Muscle of leg (tissue), 11 donors: ENCODE results near the gene WWC2. TPM values are rescaled to one million over a fixed set of nuclear protein-coding genes. Genes with fewer than 3 reads are reported as not detected.

Source experiments
- DNase-seq: peaks from one replicate; pipeline ENCODE4 v3.0.0; 2013
- H3K27ac ChIP-seq: one replicate; pipeline ENCODE4 v1.5.1; 2013; ENCODE audit warnings: mild to moderate bottlenecking, low read length, control low read depth
- H3K27me3 ChIP-seq: one replicate; pipeline ENCODE4 v1.6.1; 2013; ENCODE audit warnings: low read length; ENCODE audit not compliant: control insufficient read depth, insufficient read depth
- H3K36me3 ChIP-seq: one replicate; pipeline ENCODE4 v1.6.1; 2013; ENCODE audit warnings: low read length; ENCODE audit not compliant: control insufficient read depth, insufficient read depth
- H3K4me1 ChIP-seq: one replicate; pipeline ENCODE4 v1.6.1; 2013; ENCODE audit warnings: low read length; ENCODE audit not compliant: control insufficient read depth, insufficient read depth
- H3K4me3 ChIP-seq: one replicate; pipeline ENCODE4 v1.5.1; 2013; ENCODE audit warnings: low read length, control low read depth
- H3K9me3 ChIP-seq: replicated peaks from 2 replicates; pipeline ENCODE4 v1.6.1; 2013; ENCODE audit warnings: low read depth, low read length; ENCODE audit not compliant: control insufficient read depth
- WGBS: methylation state at CpG from one replicate; pipeline ENCODE4 v1.1.5; 2013; ENCODE audit warnings: missing lambda C conversion rate; ENCODE audit not compliant: insufficient coverage; 5-methylcytosine and 5-hydroxymethylcytosine counted together
- polyA plus RNA-seq, 8 donors: library from polyadenylated mRNA; unstranded; fragments of 120-200 nt; gene quantifications; one replicate each; pipeline versions ENCODE4 v1.2.1 to v1.2.3, GENCODE V29; 2013; ENCODE audit warnings: inconsistent platforms in 1 of 8, low replicate concordance in 1 of 8; ENCODE audit not compliant: insufficient read length in 8 of 8, insufficient read depth in 1 of 8
- total RNA-seq: library from RNA; stranded (reverse); fragments of 120-200 nt; gene quantifications from one replicate; pipeline ENCODE4 v1.2.4, GENCODE V29; 2013

The WWC2 gene
- total and polyA plus RNA-seq, 9 donors: 12.9 to 25.4 (median 18.9) TPM

DNA sequence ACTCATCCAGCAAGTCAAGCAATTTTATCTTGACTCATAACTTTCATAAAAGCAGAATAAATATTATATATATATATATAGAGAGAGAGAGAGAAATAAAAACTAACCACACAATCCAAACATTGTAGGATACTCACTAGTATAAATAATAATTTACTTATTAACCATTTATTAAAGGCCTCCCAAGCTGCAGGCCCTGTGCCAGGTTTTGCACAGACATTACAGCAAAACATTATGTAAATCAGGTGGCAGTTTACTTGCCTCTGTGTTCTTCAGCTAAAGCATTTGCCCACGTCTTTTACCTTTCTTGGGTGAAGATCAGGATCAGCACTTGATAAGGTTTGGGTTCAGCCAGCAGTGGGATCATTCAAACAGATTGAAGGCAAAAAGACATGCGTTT is 145.4 kb downstream of the WWC2 start:
- H3K4me3 ChIP-seq: no peak overlapping the region
- no peaks in the 10 kb centered on the region for H3K9me3 ChIP-seq
- H3K27ac ChIP-seq: no peak overlapping the region
- H3K4me1 ChIP-seq: peaks cover 6% of the 10 kb centered on the region
- H3K36me3 ChIP-seq: peaks cover 19% of the 10 kb centered on the region
- WGBS: 85% methylated on average over 2 of the region's 2 CpGs
- no peak for DNase-seq
- no peaks in the 10 kb centered on the region for H3K27me3 ChIP-seq

GRCh38 chr4:183248201-183248600 is 149.1 kb downstream of the WWC2 start:
- Histone ChIP-seq H3K4me3 (no peak overlapping the region), H3K9me3 (no peaks in the 10 kb centered on the region), H3K36me3 (peaks cover 11% of the 10 kb centered on the region), H3K27me3 (no peaks in the 10 kb centered on the region), H3K4me1 (no peaks in the 10 kb centered on the region), H3K27ac (no peak overlapping the region)
- no CpG with 5 or more reads among the region's 2 CpGs for WGBS
- no peak for DNase-seq

DNA sequence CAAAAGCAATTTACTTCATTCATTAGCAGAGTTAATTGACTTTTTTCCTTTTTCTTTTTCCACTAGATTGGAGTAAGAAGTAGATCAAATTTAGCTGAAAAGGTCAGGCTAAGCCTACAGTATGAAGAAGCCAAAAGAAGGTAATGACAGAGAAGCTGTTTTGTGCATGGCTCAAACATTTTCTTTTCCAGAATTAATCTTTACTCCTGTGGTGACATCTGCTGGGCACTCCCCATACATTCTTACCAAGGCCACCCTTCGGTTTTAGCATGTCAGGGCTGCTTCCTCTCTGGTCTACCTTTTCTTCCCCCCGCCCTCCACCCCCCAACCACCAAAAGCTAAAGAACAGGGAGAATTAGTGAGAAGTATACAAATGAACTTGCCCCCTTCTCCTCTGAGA is 150.8 kb downstream of the WWC2 start:
- H3K27ac ChIP-seq: no peak overlapping the region
- H3K27me3 ChIP-seq: no peaks in the 10 kb centered on the region
- no peaks in the 10 kb centered on the region for H3K9me3 ChIP-seq
- H3K4me3 ChIP-seq: no peak overlapping the region
- H3K4me1 ChIP-seq: no peaks in the 10 kb centered on the region
- peaks cover 22% of the 10 kb centered on the region for H3K36me3 ChIP-seq
- peak; percentile 28 for DNase-seq
- no CpG with 5 or more reads among the region's 2 CpGs for WGBS

- no CpG with 5 or more reads among the region's 2 CpGs for WGBS
- no peak for DNase-seq
- H3K27me3 ChIP-seq: no peaks in the 10 kb centered on the region
- no peaks in the 10 kb centered on the region for H3K4me1 ChIP-seq
- H3K36me3 ChIP-seq: peaks cover 18% of the 10 kb centered on the region
- no peak overlapping the region for H3K27ac ChIP-seq
- H3K4me3 ChIP-seq: no peak overlapping the region
- no peaks in the 10 kb centered on the region for H3K9me3 ChIP-seq
Measured at GRCh38 chr4:183250831-183251230, 151.8 kb downstream of the WWC2 start.

DNA sequence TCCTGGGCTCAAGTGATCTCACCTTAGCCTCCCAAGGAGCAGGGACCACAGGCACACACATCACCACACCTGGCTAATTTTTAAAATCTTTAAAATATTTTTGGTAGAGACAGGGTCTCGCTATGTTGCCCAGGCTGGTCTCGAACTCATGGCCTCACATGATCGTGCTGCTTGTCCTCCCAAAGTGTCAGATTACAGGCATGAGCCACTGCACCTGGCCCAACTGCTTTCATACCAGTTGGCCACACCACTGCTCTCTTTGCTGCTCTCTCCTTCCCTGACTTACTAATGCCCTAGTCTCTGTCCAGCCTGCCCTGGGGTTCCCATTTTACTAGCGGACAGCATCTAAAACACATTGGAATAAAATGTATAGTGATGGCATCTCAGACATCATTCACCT is 153.9 kb downstream of the WWC2 start:
- DNase-seq: no peak
- peaks cover 22% of the 10 kb centered on the region for H3K36me3 ChIP-seq
- no peak overlapping the region for H3K4me3 ChIP-seq
- no peaks in the 10 kb centered on the region for H3K4me1 ChIP-seq
- no peaks in the 10 kb centered on the region for H3K27me3 ChIP-seq
- 73% methylated on average over 3 of the region's 4 CpGs for WGBS
- H3K9me3 ChIP-seq: no peaks in the 10 kb centered on the region
- H3K27ac ChIP-seq: no peak overlapping the region

DNA sequence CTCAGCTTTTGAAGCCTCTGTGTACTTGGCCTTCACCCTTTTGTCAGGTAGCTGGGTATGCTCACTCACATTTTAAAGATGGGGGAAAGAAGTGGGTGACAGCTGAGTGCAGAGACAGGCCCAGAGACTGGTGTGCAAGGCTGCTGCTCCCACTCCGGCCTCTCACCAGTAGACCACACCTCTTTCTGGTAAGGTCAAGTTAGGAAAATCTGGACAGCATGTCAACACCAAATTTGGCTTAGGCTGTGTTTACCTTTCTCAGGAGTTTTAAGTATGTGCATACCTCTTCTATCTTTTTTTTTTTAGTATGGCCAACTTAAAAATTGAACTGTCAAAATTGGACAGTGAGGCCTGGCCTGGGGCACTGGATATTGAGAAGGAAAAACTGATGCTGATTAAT is 154.4 kb downstream of the WWC2 start:
- H3K4me1 ChIP-seq: no peaks in the 10 kb centered on the region
- H3K27ac ChIP-seq: no peak overlapping the region
- DNase-seq: no peak
- H3K27me3 ChIP-seq: no peaks in the 10 kb centered on the region
- no peaks in the 10 kb centered on the region for H3K9me3 ChIP-seq
- H3K4me3 ChIP-seq: no peak overlapping the region
- WGBS: no CpG with 5 or more reads among the region's 1 CpG
- peaks cover 22% of the 10 kb centered on the region for H3K36me3 ChIP-seq

GRCh38 chr4:183254162-183254561 is 155.1 kb downstream of the WWC2 start:
- Histone ChIP-seq H3K4me1 (no peaks in the 10 kb centered on the region), H3K9me3 (no peaks in the 10 kb centered on the region), H3K27me3 (no peaks in the 10 kb centered on the region), H3K27ac (no peak overlapping the region), H3K36me3 (peaks cover 22% of the 10 kb centered on the region), H3K4me3 (no peak overlapping the region)
- WGBS: no CpG with 5 or more reads among the region's 6 CpGs
- no peak for DNase-seq

GRCh38 chr4:183255487-183255886 is 156.4 kb downstream of the WWC2 start:
- no peak for DNase-seq
- WGBS: no CpG with 5 or more reads among the region's 3 CpGs
- peaks cover 25% of the 10 kb centered on the region for H3K36me3 ChIP-seq

DNA sequence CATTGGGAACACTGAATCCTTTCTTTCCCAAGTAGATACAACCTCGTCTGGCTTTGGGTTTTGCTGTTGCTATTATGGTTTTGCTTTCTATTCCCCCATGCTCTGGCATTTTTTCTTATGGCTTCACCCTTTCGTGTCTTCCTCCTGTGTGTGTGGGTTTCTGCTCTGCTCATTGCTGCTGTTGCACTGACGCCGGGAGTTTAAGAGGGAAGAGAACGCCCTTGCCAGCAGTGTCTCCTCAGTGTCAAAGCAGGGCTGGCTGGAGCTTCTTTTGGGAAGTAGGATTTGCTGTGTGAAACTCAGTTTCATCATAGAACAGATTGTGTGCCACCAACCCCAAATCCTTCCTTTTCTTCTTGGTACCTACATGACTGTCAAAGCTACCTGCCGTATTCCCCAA is 157.3 kb downstream of the WWC2 start:
- Histone ChIP-seq H3K36me3 (peaks cover 33% of the 10 kb centered on the region), H3K9me3 (no peaks in the 10 kb centered on the region), H3K27ac (no peak overlapping the region)

More at GRCh38 chr4:183255487-183255886, 156.4 kb downstream of the WWC2 start:
- Histone ChIP-seq H3K27me3 (no peaks in the 10 kb centered on the region), H3K4me1 (no peaks in the 10 kb centered on the region), H3K4me3 (no peak overlapping the region), H3K27ac (no peak overlapping the region), H3K9me3 (no peaks in the 10 kb centered on the region)

DNA sequence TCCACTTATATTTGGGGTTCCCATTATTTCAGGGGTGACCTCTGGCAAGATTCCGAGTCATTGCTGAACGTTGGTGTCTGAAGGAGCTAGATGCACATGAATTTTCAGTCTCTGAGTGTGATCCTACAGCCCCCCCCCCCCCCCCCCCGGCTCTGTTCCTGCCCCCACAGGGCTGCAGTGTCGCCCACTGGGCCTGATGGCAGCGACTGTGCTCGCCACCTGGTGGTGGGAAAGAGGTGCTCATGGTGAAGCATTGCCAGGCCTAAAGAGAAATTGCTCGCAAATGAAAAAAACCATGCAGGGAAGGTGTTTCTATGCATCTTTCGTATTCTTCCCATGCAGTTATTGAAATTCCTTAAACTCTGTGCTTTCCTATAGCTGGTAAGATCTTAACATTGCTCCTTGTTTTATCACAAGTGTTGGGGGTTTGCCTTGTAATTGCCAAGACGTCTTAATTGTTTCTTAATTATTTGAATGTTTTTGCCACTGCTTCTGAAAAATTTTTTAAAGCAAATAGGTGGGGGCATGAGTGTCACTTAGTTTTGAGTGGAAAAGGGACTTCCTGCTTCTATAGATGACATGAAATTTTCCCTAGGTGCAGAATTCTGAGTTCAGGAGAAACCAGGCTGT is 157.8 kb downstream of the WWC2 start:
- H3K36me3 ChIP-seq: peaks cover 33% of the 10 kb centered on the region

More for the DNA sequence above, 157.3 kb downstream of the WWC2 start:
- H3K27me3 ChIP-seq: no peaks in the 10 kb centered on the region
- H3K4me3 ChIP-seq: no peak overlapping the region
- WGBS: no CpG with 5 or more reads among the region's 6 CpGs
- H3K4me1 ChIP-seq: no peaks in the 10 kb centered on the region
- DNase-seq: peak; percentile 28

DNA sequence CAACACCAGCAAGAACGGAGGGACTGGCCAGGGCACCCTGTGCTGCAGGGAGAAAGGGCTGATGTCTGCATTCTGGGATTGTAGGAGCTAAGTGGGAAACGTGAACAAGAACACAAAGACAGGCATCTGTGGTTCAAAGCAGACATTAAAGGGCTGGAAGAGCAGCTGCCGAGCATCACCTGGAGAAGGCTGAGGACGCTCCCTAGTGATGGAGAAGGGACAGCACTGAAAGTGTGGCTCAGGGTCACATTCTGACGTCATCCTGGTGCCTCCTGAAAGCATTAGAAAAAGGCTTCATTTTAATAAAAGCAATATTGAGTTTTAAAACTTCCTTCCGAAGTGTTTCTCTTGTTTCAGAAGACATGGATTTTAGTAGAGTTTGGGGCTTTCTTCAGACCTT is 158.8 kb downstream of the WWC2 start:
- peaks cover 30% of the 10 kb centered on the region for H3K36me3 ChIP-seq
- H3K27ac ChIP-seq: no peak overlapping the region
- no peaks in the 10 kb centered on the region for H3K27me3 ChIP-seq
- H3K9me3 ChIP-seq: no peaks in the 10 kb centered on the region
- DNase-seq: no peak
- no peaks in the 10 kb centered on the region for H3K4me1 ChIP-seq
- 78% methylated on average over 3 of the region's 6 CpGs for WGBS
- H3K4me3 ChIP-seq: no peak overlapping the region

More for the DNA sequence above, 157.8 kb downstream of the WWC2 start:
- Histone ChIP-seq H3K4me3 (no peak overlapping the region), H3K27me3 (no peaks in the 10 kb centered on the region), H3K4me1 (no peaks in the 10 kb centered on the region), H3K27ac (no peak overlapping the region), H3K9me3 (no peaks in the 10 kb centered on the region)
- 37% methylated on average over 3 of the region's 9 CpGs for WGBS
- DNase-seq: peak; percentile 55
